ENCODE measurements around the gene FGF22. TPM values are rescaled to one million over a fixed set of nuclear protein-coding genes. Genes with fewer than 3 reads are reported as not detected.

The FGF22 gene
- total RNA-seq, 2 donors from 2014 or later, result not detected

DNA sequence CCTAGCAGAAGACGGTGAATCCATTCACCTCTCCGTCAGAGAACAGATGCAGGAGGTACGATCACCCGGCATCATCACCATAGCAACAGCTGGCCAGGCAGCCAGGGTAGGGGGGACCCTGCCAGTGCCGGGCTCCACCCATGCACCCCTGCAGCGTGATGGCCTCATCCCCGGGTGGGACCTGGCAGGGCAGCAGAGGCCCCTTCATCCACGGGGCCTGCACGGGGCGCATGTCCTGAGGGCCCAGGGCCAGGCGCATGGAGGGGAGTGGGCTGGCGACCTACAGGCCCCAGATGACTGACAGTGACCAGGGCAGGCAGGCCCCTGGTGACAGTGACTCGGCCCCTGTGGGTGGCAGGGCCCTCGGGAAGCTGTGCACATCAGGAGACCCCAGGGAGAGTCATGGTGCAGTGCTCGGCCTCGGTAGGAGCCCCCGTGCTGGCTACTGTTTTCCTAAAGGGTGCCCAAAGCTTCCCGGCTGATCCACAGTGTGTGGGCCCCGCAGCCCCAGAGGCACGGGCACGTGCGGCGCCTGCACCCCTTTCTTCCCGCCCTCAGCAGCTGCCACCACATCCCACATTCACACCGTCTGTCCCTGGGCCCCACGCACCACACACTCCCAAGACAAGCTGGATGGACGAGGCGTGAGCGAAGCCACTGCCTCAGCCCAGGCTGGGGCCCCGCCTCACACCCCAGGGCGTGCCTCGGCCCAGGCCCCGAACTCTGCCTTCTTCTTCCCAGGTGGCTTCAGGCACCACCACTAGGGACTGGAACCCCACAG, 18.6 kb downstream of the FGF22 start:
- Histone ChIP-seq H3K27ac (no peak overlapping the region), H3K9ac (ENCODE audit: low read depth in 2 of 2, low read length in 2 of 2) (peak overlapping the region in 1 of 2 donors; percentile 35), H3K9me3 (no peaks in the 10 kb centered on the region), H3K27me3 (no peaks in the 10 kb centered on the region), H3K36me3 (peaks cover 9% of the 10 kb centered on the region), H3K4me1 (peaks cover 28% of the 10 kb centered on the region), H3K4me3 (no peak overlapping the region)
- intact Hi-C loops (cut with DNase I), result no loop called here
- no peak for DNase-seq
- TF ChIP-seq, protein P1, sequence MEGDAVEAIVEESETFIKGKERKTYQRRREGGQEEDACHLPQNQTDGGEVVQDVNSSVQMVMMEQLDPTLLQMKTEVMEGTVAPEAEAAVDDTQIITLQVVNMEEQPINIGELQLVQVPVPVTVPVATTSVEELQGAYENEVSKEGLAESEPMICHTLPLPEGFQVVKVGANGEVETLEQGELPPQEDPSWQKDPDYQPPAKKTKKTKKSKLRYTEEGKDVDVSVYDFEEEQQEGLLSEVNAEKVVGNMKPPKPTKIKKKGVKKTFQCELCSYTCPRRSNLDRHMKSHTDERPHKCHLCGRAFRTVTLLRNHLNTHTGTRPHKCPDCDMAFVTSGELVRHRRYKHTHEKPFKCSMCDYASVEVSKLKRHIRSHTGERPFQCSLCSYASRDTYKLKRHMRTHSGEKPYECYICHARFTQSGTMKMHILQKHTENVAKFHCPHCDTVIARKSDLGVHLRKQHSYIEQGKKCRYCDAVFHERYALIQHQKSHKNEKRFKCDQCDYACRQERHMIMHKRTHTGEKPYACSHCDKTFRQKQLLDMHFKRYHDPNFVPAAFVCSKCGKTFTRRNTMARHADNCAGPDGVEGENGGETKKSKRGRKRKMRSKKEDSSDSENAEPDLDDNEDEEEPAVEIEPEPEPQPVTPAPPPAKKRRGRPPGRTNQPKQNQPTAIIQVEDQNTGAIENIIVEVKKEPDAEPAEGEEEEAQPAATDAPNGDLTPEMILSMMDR (IDR thresholded peaks at IDR 0.05), result no peak

DNA sequence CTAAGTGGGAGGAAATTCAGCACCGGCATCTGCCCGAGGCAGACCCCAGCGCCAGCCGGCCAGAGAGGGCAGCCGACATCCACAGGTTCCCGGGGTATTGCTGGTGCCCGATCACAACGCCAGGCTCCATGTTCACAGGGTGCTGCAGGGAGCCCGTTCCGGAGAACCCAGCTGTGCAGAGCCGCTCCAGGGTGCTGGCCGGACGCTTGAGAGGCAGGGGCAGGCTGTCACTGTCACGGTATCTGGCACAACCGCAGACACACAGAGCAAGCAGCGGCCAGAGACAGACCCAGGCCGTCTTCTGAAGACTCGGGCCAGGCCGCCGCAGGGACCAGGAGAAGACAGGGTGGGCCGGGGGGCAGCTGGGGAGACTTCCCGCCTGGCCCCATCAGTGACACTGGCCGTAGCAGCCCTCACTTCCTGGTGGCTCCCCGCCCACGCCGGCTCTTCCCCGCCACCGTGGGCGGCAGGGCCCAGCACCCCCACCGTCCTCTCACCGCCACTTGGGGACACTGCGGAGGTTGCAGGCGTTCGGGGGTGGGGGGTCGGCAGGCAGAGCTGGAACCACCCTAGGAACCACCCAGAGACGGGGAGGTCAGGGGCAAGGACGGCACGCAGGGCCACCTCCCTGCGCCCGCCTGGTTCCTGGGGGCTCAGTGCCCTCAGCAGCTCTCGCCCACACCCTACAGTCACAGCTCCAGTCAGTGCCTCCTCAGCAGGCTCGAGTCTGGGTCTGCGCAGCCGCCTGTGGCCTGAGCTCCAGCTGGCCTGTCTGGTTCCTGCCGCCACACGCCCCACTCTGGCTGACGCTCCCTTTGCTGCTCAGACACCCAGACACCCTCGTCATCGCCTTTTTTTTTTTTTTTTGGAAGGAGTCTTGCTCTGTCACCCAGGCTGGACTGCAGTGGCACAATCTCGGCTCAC, 19.5 kb downstream of the FGF22 start:
- H3K4me1 ChIP-seq, result peaks cover 28% of the 10 kb centered on the region

DNA sequence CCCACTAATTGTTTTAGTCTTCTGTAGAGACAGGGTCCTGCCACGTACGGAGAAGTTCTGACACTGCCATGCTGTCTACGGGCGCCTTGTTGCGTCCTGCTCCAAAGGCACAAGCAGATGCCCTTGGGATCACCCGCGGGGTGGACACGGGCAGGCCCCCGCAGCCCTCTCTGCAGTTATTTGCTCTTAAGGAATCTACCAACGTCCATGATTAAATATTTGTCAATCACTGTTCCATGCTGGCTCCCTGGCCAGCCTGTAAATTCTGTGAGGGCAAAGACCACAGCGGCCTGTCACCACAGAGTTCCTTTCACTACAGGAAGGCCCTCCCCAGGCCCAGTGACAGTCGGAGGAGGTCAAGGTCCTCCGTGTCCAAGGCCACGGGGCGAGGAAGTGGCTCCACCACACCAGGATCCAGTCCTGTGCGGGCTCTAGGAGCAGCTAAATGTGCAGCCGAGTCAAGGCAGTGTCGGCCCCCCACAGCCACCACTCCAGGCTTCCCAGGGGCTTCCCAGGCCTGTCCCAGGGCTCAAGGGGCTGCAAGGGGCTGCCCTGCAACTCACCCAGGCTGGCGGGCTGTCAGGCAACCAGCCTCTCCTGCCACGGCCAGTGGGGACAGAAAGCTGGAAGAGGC, 21.2 kb downstream of the FGF22 start:
- peaks cover 6% of the 10 kb centered on the region for H3K36me3 ChIP-seq
- intact Hi-C loops (cut with DNase I), result loop anchor here (10.0 kb wide), 1 partner anchor 76 kb away; the partner anchor contains the start of gene HCN2
- DNase-seq, result peak; percentile 79
- H3K9ac ChIP-seq (ENCODE audit: low read depth in 2 of 2, low read length in 2 of 2), result peak overlapping the region; percentile 89 to 97
- H3K27me3 ChIP-seq, result no peaks in the 10 kb centered on the region
- peak overlapping the region; percentile 89 for H3K27ac ChIP-seq
- H3K9me3 ChIP-seq, result no peaks in the 10 kb centered on the region
- peaks cover 34% of the 10 kb centered on the region for H3K4me1 ChIP-seq
- peak overlapping the region; percentile 100 for H3K4me3 ChIP-seq
- TF ChIP-seq, protein P1 (IDR thresholded peaks at IDR 0.05), result no peak

More for the DNA sequence above, 19.5 kb downstream of the FGF22 start:
- no peak for DNase-seq
- TF ChIP-seq, protein P1 (IDR thresholded peaks at IDR 0.05), result no peak
- Histone ChIP-seq H3K27ac (no peak overlapping the region), H3K9ac (ENCODE audit: low read depth in 2 of 2, low read length in 2 of 2) (peak overlapping the region in 1 of 2 donors; percentile 35), H3K36me3 (peaks cover 6% of the 10 kb centered on the region), H3K9me3 (no peaks in the 10 kb centered on the region), H3K27me3 (no peaks in the 10 kb centered on the region), H3K4me3 (peak overlapping the region; percentile 100)
- intact Hi-C loops (cut with DNase I), result no loop called here

DNA sequence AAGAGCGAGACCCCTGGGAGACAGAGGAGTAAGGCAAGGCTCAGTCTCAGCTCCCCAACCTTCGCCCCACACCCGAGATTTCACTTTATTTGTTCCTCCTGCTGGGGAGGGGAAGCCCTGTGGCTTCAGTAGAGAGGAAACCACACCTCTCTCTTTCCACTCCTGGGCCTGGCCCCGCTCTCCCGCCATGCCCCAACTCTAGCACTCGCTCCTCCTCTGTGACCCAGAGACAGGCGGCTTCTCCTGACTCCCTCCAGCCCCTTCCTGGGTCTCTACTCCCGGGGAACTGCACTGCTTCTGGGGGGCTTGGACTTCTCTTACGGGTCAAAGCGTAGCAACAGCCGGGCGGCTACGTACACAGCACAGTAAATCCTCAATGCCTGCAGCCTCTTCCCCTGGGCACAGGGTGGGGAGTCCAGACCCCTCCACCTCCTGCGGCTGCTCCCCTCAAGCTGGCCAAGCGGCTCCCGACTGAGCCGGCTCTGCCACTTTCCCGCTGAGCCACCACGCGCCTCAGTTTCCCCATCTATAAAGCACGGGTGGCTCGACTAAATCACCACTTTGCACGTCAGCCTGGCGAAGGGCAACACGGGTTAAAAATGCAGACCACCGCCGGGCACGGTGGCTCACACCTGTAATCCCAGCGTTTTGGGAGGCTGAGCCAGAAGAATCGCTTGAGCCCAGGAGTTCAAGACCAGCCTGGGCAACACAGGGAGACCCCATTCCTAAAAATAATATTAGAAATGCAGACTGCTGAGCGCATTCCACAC, 21.9 kb downstream of the FGF22 start:
- H3K27ac ChIP-seq, result peak overlapping the region; percentile 89
- peak overlapping the region; percentile 100 for H3K4me3 ChIP-seq
- H3K9me3 ChIP-seq, result no peaks in the 10 kb centered on the region
- H3K27me3 ChIP-seq, result no peaks in the 10 kb centered on the region
- intact Hi-C loops (cut with DNase I), result loop anchor here (10.0 kb wide), 1 partner anchor 77 kb away; the partner anchor contains the start of gene HCN2
- H3K4me1 ChIP-seq, result peaks cover 34% of the 10 kb centered on the region
- H3K9ac ChIP-seq (ENCODE audit: low read depth in 2 of 2, low read length in 2 of 2), result peak overlapping the region; percentile 89 to 97
- DNase-seq, result peak; percentile 72
- TF ChIP-seq, protein P1 (IDR thresholded peaks at IDR 0.05), result no peak
- H3K36me3 ChIP-seq, result peaks cover 6% of the 10 kb centered on the region

All from colonic mucosa (tissue), 4 donors.